HCT116 (cell line): ENCODE measurements around the gene DLX4. TPM values are rescaled to one million over a fixed set of nuclear protein-coding genes. Genes with fewer than 3 reads are reported as not detected.

Experiments used
- ATAC-seq: fragments of 200-7000 bp; cut with Tn5 transposase; 2 replicates; pipeline ENCODE4 v1.9.1; 2020; ENCODE audit warnings: mild to moderate bottlenecking, moderate library complexity
- BruUV-seq: library from RNA; stranded (reverse); fragments of 400-500 nt; replicated peaks from 2 replicates; lab custom pipeline; 2021; lab: Mats Ljungman, UMichigan
- CTCF ChIA-PET: fragments of 300-600 bp; sonication (Branson Sonifier 250); formaldehyde crosslinking; loops from one replicate; lab custom pipeline; 2021; ENCODE audit warnings: antibody characterized with exemption; lab: Charles Lee
- POLR2A ChIA-PET: fragments of 300-600, 350-600 bp; sonication (Branson Sonifier 250); formaldehyde crosslinking; loops from one replicate; lab custom pipeline; 2021; ENCODE audit warnings: antibody characterized with exemption; lab: Charles Lee
- RAD21 ChIA-PET, 2 experiments: fragments of 300-600 bp; sonication (Branson Sonifier 250); formaldehyde crosslinking; loops; one replicate each; lab custom pipeline; 2023; ENCODE audit warnings: low total read pairs in 2 of 2; ENCODE audit not compliant: uncharacterized antibody in 2 of 2, unreplicated experiment in 2 of 2, low non-redundant PET in 1 of 2; lab: Charles Lee
- DNase-seq: peaks from one replicate; pipeline ENCODE4 v3.0.0-alpha.2; 2010; ENCODE audit warnings: low read depth, low spot score
- H2AFZ ChIP-seq: fragments of 200-600 bp; shearing (Covaris generic), sonication (generic); 2 replicates; pipeline ENCODE4 v1.6.1; 2017; ENCODE audit warnings: low read depth, mixed run types, mixed read lengths, antibody characterized with exemption, low read length; ENCODE audit not compliant: poor library complexity, severe bottlenecking
- H3K27ac ChIP-seq: 2 replicates; pipeline ENCODE4 v1.5.1; 2012; ENCODE audit warnings: low read depth, low read length
- H3K27me3 ChIP-seq: fragments of 200-600 bp; sonication (generic); 2 replicates; pipeline ENCODE4 v1.6.1; 2016; ENCODE audit warnings: mixed run types, low read length, mixed read lengths; ENCODE audit not compliant: insufficient read depth
- H3K36me3 ChIP-seq, 2 experiments: fragments of 200-500 bp in 1 of 2; fragments of 200-600 bp in 1 of 2; sonication (Bioruptor generic) in 1 of 2; sonication (generic) in 1 of 2; 2 replicates each; pipeline versions ENCODE4 v1.5.1 to v1.6.1; 2014 to 2016; ENCODE audit warnings: low read length in 2 of 2, inconsistent platforms in 1 of 2, mixed read lengths in 1 of 2, mixed run types in 1 of 2; ENCODE audit not compliant: insufficient read depth in 2 of 2, control insufficient read depth in 1 of 2
- H3K4me1 ChIP-seq, 2 experiments: fragments of 200-600 bp in 1 of 2; sonication (generic) in 1 of 2; 2 replicates each; pipeline versions ENCODE4 v1.5.1 to v1.6.1; 2012 to 2017; ENCODE audit warnings: low read length in 2 of 2, inconsistent platforms in 1 of 2, mild to moderate bottlenecking in 1 of 2, mixed read lengths in 1 of 2, mixed run types in 1 of 2, moderate library complexity in 1 of 2; ENCODE audit not compliant: insufficient read depth in 2 of 2, control insufficient read depth in 1 of 2
- H3K4me2 ChIP-seq: fragments of 200-600 bp; sonication (generic); 2 replicates; pipeline ENCODE4 v1.6.1; 2017; ENCODE audit warnings: mixed run types, low read length, mixed read lengths
- H3K4me3 ChIP-seq, 2 experiments: fragments of 200-600 bp in 1 of 2; sonication (generic) in 1 of 2; replicated peaks in 1 of 2; 2 replicates each; pipeline ENCODE4 v1.5.1; 2011 to 2016; ENCODE audit warnings: low read length in 2 of 2, control low read depth in 1 of 2, low read depth in 1 of 2, mild to moderate bottlenecking in 1 of 2, mixed read lengths in 1 of 2, mixed run types in 1 of 2
- H3K79me2 ChIP-seq: fragments of 200-600 bp; sonication (generic); 2 replicates; pipeline ENCODE4 v1.6.1; 2017; ENCODE audit warnings: mild to moderate bottlenecking, mixed run types, low read length, moderate library complexity, mixed read lengths; ENCODE audit not compliant: insufficient read depth
- H3K9ac ChIP-seq: fragments of 200-600 bp; sonication (generic); 2 replicates; pipeline ENCODE4 v1.6.1; 2016; ENCODE audit warnings: low read length, mixed read lengths
- H3K9me2 ChIP-seq: fragments of 200-600 bp; sonication (generic), shearing (Covaris generic); 2 replicates; pipeline ENCODE4 v1.6.1; 2017; ENCODE audit warnings: mixed run types, mild to moderate bottlenecking, moderate library complexity; ENCODE audit not compliant: insufficient read depth
- H3K9me3 ChIP-seq, 2 experiments: fragments of 200-500 bp in 1 of 2; fragments of 200-600 bp in 1 of 2; sonication (Bioruptor generic) in 1 of 2; sonication (generic) in 1 of 2; 2 replicates each; pipeline ENCODE4 v1.6.1; 2014 to 2017; ENCODE audit warnings: low read length in 2 of 2, mixed read lengths in 2 of 2, inconsistent platforms in 1 of 2, low read depth in 1 of 2, mild to moderate bottlenecking in 1 of 2, mixed run types in 1 of 2, moderate library complexity in 1 of 2; ENCODE audit not compliant: control insufficient read depth in 1 of 2, insufficient read depth in 1 of 2
- H4K20me1 ChIP-seq: fragments of 200-600 bp; sonication (generic), shearing (Covaris generic); 2 replicates; pipeline ENCODE4 v1.6.1; 2017; ENCODE audit warnings: mixed run types, mild to moderate bottlenecking, moderate library complexity; ENCODE audit not compliant: insufficient read depth
- POLR2AphosphoS5 ChIP-seq: IDR thresholded peaks from 2 replicates; pipeline ENCODE4 v1.6.1; 2011; ENCODE audit warnings: mild to moderate bottlenecking, low read depth, low read length, moderate library complexity
- RAD21 ChIP-seq: IDR thresholded peaks from 2 replicates; pipeline ENCODE4 v1.6.1; 2012; ENCODE audit warnings: low read depth, mild to moderate bottlenecking
- SP1 ChIP-seq: IDR thresholded peaks from 2 replicates; pipeline ENCODE4 v1.6.1; 2012; ENCODE audit warnings: low read depth
- intact Hi-C: fragments of 100-400 bp; cut with micrococcal nuclease; formaldehyde crosslinking; loops from 2 replicates; pipeline ENCODE4 v1.10.0; 2022
- total RNA-seq: library from RNA; stranded (reverse); gene quantifications from one replicate; pipeline ENCODE4 v1.2.1, GENCODE V29; 2021; ENCODE audit not compliant: unreplicated experiment
- TF ChIP-seq, protein P1 (sequence below), 3 experiments: fragments of 200-600 bp in 1 of 3; sonication (generic) in 1 of 3; IDR thresholded peaks in 2 of 3; conservative IDR thresholded peaks in 1 of 3; 2 replicates each; pipeline ENCODE4 v1.5.1; 2012 to 2017; ENCODE audit warnings: low read depth in 2 of 3, low read length in 2 of 3, antibody characterized with exemption in 1 of 3, borderline replicate concordance in 1 of 3, control low read depth in 1 of 3, mild to moderate bottlenecking in 1 of 3, mixed read lengths in 1 of 3, mixed run types in 1 of 3, moderate library complexity in 1 of 3; ENCODE audit not compliant: insufficient read depth in 1 of 3

DLX4 gene
- total RNA-seq, 1 experiment from 2014 or later, result 14.0 TPM

DNA sequence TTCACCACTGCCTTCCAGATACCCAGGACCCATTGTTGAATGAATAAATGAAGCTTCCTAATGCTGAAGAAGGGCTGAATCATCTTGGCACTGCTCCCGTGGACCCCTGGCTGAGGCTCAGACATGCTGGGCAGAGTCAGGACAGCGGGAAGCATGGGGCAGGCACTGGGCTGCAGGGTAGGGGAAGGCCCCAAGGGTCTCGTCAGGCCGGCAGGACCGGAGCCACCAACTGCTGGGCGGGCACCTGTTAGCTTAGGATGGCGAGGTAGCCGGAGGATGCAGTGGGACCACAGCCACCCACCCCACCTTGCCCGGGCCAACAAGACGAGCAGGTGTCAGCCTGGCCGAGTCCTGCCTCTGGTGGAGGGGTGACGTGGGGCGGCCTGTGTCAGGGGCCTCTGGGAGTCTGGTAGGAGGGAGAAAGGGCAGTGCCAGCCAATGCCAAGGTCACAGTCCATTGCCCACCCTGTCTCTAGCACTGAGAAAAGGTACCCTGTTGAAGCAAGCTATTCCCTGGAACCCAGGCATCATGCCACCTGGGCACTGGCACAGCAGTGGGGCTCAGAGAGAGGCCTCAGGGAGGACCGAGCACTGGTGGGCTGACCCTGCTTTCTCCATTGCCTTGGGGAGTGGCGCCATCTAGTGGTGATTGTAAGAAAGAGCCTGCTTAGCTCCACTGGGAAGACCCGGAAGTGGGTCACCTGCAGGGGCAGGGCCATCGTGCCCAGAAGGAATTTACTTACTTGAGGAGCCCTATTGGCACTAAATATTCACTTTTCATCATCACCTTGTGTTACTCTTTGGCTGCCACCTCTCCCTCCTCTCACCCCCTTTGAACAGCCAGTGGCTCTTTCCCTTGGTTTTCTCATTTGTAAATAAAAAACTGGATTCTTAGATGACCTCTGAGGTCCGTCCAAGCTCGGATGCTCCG is 29.0 kb downstream of the DLX4 start:
- peak; percentile 88 for DNase-seq
- TF ChIP-seq, protein P1, sequence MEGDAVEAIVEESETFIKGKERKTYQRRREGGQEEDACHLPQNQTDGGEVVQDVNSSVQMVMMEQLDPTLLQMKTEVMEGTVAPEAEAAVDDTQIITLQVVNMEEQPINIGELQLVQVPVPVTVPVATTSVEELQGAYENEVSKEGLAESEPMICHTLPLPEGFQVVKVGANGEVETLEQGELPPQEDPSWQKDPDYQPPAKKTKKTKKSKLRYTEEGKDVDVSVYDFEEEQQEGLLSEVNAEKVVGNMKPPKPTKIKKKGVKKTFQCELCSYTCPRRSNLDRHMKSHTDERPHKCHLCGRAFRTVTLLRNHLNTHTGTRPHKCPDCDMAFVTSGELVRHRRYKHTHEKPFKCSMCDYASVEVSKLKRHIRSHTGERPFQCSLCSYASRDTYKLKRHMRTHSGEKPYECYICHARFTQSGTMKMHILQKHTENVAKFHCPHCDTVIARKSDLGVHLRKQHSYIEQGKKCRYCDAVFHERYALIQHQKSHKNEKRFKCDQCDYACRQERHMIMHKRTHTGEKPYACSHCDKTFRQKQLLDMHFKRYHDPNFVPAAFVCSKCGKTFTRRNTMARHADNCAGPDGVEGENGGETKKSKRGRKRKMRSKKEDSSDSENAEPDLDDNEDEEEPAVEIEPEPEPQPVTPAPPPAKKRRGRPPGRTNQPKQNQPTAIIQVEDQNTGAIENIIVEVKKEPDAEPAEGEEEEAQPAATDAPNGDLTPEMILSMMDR (IDR thresholded peaks at IDR 0.05 in 2 of 3, conservative IDR thresholded peaks at IDR 0.05 in 1 of 3; ENCODE audit: borderline replicate concordance in 1 of 3, insufficient read depth in 1 of 3, low read depth in 2 of 3, low read length in 2 of 3), result peak; percentile 94 to 99 (median 97)
- peak; percentile 100 for TF ChIP-seq RAD21
- TF ChIP-seq SP1, result no peak
- TF ChIP-seq POLR2AphosphoS5, result peak; percentile 48; the same call in 1 of the 2 replicates
- Histone ChIP-seq H3K36me3 (no peaks in the 10 kb centered on the region), H2AFZ (peak overlapping the region; percentile 87), H3K4me1 (peaks cover 14 to 30% of the 10 kb centered on the region in 2 experiments), H3K79me2 (no peaks in the 10 kb centered on the region), H3K9me3 (no peaks in the 10 kb centered on the region), H3K9ac (no peak overlapping the region), H3K27me3 (peaks cover 6% of the 10 kb centered on the region; the same call in 1 of the 2 replicates), H3K9me2 (no peaks in the 10 kb centered on the region), H4K20me1 (no peaks in the 10 kb centered on the region), H3K4me2 (peak overlapping the region; percentile 91), H3K4me3 (no peak overlapping the region), H3K27ac (no peak overlapping the region; the same call in 1 of the 2 replicates)
- no TSS peak for BruUV-seq
- peak; percentile 86 for ATAC-seq
- CTCF ChIA-PET, result interaction anchor here (0.5 to 5.6 kb wide), 54 partner anchors 8 to 583 kb away, joined by 3 to 196 read pairs (median 5); partner anchors contain the start of genes ITGA3, KAT7, PHB1 and PPP1R9B
- intact Hi-C loops, result loop anchor here (1.0 to 2.0 kb wide), 4 partner anchors 118 to 430 kb away; partner anchors contain the start of gene KAT7
- POLR2A ChIA-PET, result interaction anchor here (1.0 to 2.5 kb wide), 11 partner anchors 46 to 440 kb away, joined by 3 to 17 read pairs (median 4); partner anchors contain the start of genes FAM117A, ITGA3, KAT7 and SLC35B1
- RAD21 ChIA-PET, result interaction anchor here (0.6 to 3.5 kb wide), 29 partner anchors 10 to 430 kb away, joined by 3 to 36 read pairs (median 5); partner anchors contain the start of genes ITGA3 (in 1 of the 2), PDK2 (in 1 of the 2) and SLC35B1 (in 1 of the 2)
